Testis (tissue), 2 donors: Measurements from ENCODE around the gene HRH1.

Source experiments
- POLR2A ChIP-seq: fragments of 450-650 bp; IDR thresholded peaks from one replicate; pipeline ENCODE4 v1.6.1; 2017; ENCODE audit warnings: antibody characterized with exemption, mild to moderate bottlenecking, moderate library complexity
- TF ChIP-seq, protein P1 (sequence below), 3 experiments: fragments of 450-650 bp in 2 of 3; fragments of 200-600 bp in 1 of 3; sonication (generic) in 1 of 3; IDR thresholded peaks; one replicate each; pipeline ENCODE4 v1.5.1; 2016 to 2019; ENCODE audit warnings: antibody characterized with exemption in 3 of 3, mild to moderate bottlenecking in 2 of 3, moderate library complexity in 1 of 3

DNA sequence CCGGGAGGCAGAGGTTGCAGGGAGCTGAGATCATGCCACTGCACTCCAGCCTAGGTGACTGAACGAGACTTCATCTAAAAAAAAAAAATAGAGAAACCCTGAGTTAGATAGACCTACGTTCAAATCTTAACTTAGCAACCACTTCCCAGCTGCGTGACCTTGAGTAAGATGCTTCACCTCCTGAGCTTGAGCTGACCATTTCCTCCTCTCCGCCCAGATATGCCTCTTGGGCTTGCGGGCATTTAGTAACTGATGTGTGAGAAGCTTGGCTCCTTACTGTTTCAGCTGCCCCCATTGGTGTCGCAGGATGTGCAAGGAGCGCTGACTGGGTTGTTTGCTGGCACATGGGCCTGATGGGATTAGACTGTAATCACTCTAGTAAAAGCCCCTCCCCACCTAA lies 91.0 kb downstream of the HRH1 start:
- TF ChIP-seq, protein P1, sequence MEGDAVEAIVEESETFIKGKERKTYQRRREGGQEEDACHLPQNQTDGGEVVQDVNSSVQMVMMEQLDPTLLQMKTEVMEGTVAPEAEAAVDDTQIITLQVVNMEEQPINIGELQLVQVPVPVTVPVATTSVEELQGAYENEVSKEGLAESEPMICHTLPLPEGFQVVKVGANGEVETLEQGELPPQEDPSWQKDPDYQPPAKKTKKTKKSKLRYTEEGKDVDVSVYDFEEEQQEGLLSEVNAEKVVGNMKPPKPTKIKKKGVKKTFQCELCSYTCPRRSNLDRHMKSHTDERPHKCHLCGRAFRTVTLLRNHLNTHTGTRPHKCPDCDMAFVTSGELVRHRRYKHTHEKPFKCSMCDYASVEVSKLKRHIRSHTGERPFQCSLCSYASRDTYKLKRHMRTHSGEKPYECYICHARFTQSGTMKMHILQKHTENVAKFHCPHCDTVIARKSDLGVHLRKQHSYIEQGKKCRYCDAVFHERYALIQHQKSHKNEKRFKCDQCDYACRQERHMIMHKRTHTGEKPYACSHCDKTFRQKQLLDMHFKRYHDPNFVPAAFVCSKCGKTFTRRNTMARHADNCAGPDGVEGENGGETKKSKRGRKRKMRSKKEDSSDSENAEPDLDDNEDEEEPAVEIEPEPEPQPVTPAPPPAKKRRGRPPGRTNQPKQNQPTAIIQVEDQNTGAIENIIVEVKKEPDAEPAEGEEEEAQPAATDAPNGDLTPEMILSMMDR (IDR thresholded peaks at IDR 0.05) = no peak
- no peak for TF ChIP-seq POLR2A
